Neural cell (in vitro differentiated cells): ENCODE data around the gene MYO3B. TPM values are rescaled to one million over a fixed set of nuclear protein-coding genes. Genes with fewer than 3 reads are reported as not detected.

Experiments used
- H2AFZ ChIP-seq: fragments of 200-600, 300-800 bp; sonication (generic), shearing (Covaris generic); 2 replicates; pipeline ENCODE4 v1.6.0; 2014; ENCODE audit warnings: low read depth, mild to moderate bottlenecking, antibody characterized with exemption, low read length, moderate library complexity
- H3F3A ChIP-seq: fragments of 200-600 bp; shearing (Covaris generic); 2 replicates; pipeline ENCODE4 v1.6.1; 2016; ENCODE audit warnings: mild to moderate bottlenecking, moderate library complexity, mixed read lengths, antibody characterized with exemption, low read length; ENCODE audit not compliant: insufficient read depth, poor library complexity, severe bottlenecking
- H3K27ac ChIP-seq: fragments of 200-600, 300-800 bp; sonication (generic), shearing (Covaris generic); 2 replicates; pipeline ENCODE4 v1.5.1; 2014; ENCODE audit warnings: mild to moderate bottlenecking, low read length, moderate library complexity
- H3K27me3 ChIP-seq: fragments of 300-800, 200-600 bp; sonication (generic), shearing (Covaris generic); 2 replicates; pipeline ENCODE4 v1.6.0; 2014; ENCODE audit warnings: mild to moderate bottlenecking, low read depth, low read length, moderate library complexity; ENCODE audit not compliant: insufficient read depth
- H3K36me3 ChIP-seq: fragments of 300-800, 200-600 bp; sonication (generic), shearing (Covaris generic); 2 replicates; pipeline ENCODE4 v1.5.1; 2014; ENCODE audit warnings: mild to moderate bottlenecking, antibody characterized with exemption, low read length, moderate library complexity; ENCODE audit not compliant: insufficient read depth
- H3K4me2 ChIP-seq: fragments of 300-800, 200-600 bp; sonication (generic), shearing (Covaris generic); 2 replicates; pipeline ENCODE4 v1.6.0; 2014; ENCODE audit warnings: mild to moderate bottlenecking, low read length
- H3K4me3 ChIP-seq: fragments of 300-800, 200-600 bp; sonication (generic), shearing (Covaris generic); 2 replicates; pipeline ENCODE4 v1.5.1; 2014; ENCODE audit warnings: mild to moderate bottlenecking, low read length, moderate library complexity
- H3K79me2 ChIP-seq: fragments of 200-600 bp; shearing (Covaris generic); replicated peaks from 2 replicates; pipeline ENCODE4 v1.6.0; 2014; ENCODE audit warnings: mild to moderate bottlenecking, low read length, moderate library complexity; ENCODE audit not compliant: insufficient read depth
- H3K9ac ChIP-seq: fragments of 300-800, 200-600 bp; sonication (generic), shearing (Covaris generic); 2 replicates; pipeline ENCODE4 v1.6.1; 2016; ENCODE audit warnings: mild to moderate bottlenecking, low read length, mixed read lengths
- H3K9me2 ChIP-seq: fragments of 200-600 bp; shearing (Covaris generic); 2 replicates; pipeline ENCODE4 v1.6.1; 2016; ENCODE audit warnings: mild to moderate bottlenecking, low read length, mixed read lengths; ENCODE audit not compliant: insufficient read depth
- H3K9me3 ChIP-seq: fragments of 200-600, 300-800 bp; sonication (generic), shearing (Covaris generic); 2 replicates; pipeline ENCODE4 v1.6.1; 2016; ENCODE audit warnings: mild to moderate bottlenecking, mixed run types, low read length, moderate library complexity, mixed read lengths
- H4K20me1 ChIP-seq: fragments of 200-600 bp; shearing (Covaris generic); 2 replicates; pipeline ENCODE4 v1.6.1; 2016; ENCODE audit warnings: mild to moderate bottlenecking, mixed run types; ENCODE audit not compliant: insufficient read depth
- CTCF ChIP-seq: fragments of 450-650 bp; IDR thresholded peaks from 2 replicates; pipeline ENCODE4 v1.5.1; 2014; ENCODE audit warnings: antibody characterized with exemption, mild to moderate bottlenecking, moderate library complexity; ENCODE audit not compliant: poor library complexity, severe bottlenecking
- EP300 ChIP-seq: fragments of 450-650 bp; conservative IDR thresholded peaks from 2 replicates; pipeline ENCODE4 v1.6.1; 2014; ENCODE audit warnings: antibody characterized with exemption, mild to moderate bottlenecking, moderate library complexity; ENCODE audit not compliant: poor library complexity, severe bottlenecking
- EZH2 ChIP-seq: fragments of 200-600, 300-800 bp; shearing (Covaris generic), sonication (generic); IDR thresholded peaks from 2 replicates; pipeline ENCODE4 v1.6.1; 2014; ENCODE audit warnings: antibody characterized with exemption, low read length, borderline replicate concordance, mild to moderate bottlenecking; ENCODE audit not compliant: insufficient read depth, poor library complexity, severe bottlenecking
- MXI1 ChIP-seq: fragments of 450-650 bp; conservative IDR thresholded peaks from 2 replicates; pipeline ENCODE4 v1.6.1; 2014; ENCODE audit warnings: antibody characterized with exemption, mild to moderate bottlenecking; ENCODE audit not compliant: poor library complexity, severe bottlenecking
- POLR2AphosphoS5 ChIP-seq: IDR thresholded peaks from 2 replicates; pipeline ENCODE4 v1.6.1; 2012
- RAD21 ChIP-seq: fragments of 450-650 bp; conservative IDR thresholded peaks from 2 replicates; pipeline ENCODE4 v1.6.1; 2014; ENCODE audit warnings: antibody characterized with exemption, mild to moderate bottlenecking, moderate library complexity
- REST ChIP-seq: IDR thresholded peaks from 2 replicates; pipeline ENCODE4 v1.6.1; 2012; ENCODE audit warnings: borderline replicate concordance
- SMC3 ChIP-seq: fragments of 450-650 bp; conservative IDR thresholded peaks from 2 replicates; pipeline ENCODE4 v1.6.1; 2014; ENCODE audit warnings: antibody characterized with exemption, mild to moderate bottlenecking, moderate library complexity; ENCODE audit not compliant: poor library complexity
- TAF1 ChIP-seq: IDR thresholded peaks from 2 replicates; pipeline ENCODE4 v1.6.1; 2012; ENCODE audit warnings: low read depth
- polyA plus RNA-seq: library from polyadenylated mRNA; depleted of rRNA; stranded (reverse); fragments of >200 nt; gene quantifications from 2 replicates; pipeline ENCODE4 v1.2.3, GENCODE V29; 2014

MYO3B gene
- polyA plus RNA-seq, 1 donor from 2014 or later, result 0.11 TPM

- no peak overlapping the region for H3K4me3 ChIP-seq
- H3K9me3 ChIP-seq, result no peaks in the 10 kb centered on the region
- H3K9ac ChIP-seq, result no peak overlapping the region
- no peak overlapping the region for H2AFZ ChIP-seq
- TF ChIP-seq EP300 (no peak), CTCF (no peak), SMC3 (no peak), POLR2AphosphoS5 (no peak), EZH2 (no peak), RAD21 (no peak), TAF1 (no peak), REST (no peak), MXI1 (no peak)
- H3K79me2 ChIP-seq, result no peaks in the 10 kb centered on the region
- H3K9me2 ChIP-seq, result no peaks in the 10 kb centered on the region
- H3K36me3 ChIP-seq, result no peaks in the 10 kb centered on the region
- no peaks in the 10 kb centered on the region for H4K20me1 ChIP-seq
- no peak overlapping the region for H3K4me2 ChIP-seq
- no peaks in the 10 kb centered on the region for H3K27me3 ChIP-seq
- no peak overlapping the region for H3K27ac ChIP-seq
- H3F3A ChIP-seq, result no peaks in the 10 kb centered on the region
Measured at GRCh38 chr2:170477630-170478029, 299.7 kb downstream of the MYO3B start.

- Histone ChIP-seq H3K36me3 (no peaks in the 10 kb centered on the region), H3K27me3 (no peaks in the 10 kb centered on the region), H3K9me3 (no peaks in the 10 kb centered on the region), H2AFZ (no peak overlapping the region), H3K27ac (no peak overlapping the region), H4K20me1 (no peaks in the 10 kb centered on the region), H3K4me2 (no peak overlapping the region), H3K9me2 (no peaks in the 10 kb centered on the region), H3K4me3 (no peak overlapping the region), H3K79me2 (no peaks in the 10 kb centered on the region), H3K9ac (no peak overlapping the region), H3F3A (no peaks in the 10 kb centered on the region)
- TF ChIP-seq MXI1 (no peak), EZH2 (no peak), REST (no peak), RAD21 (no peak), TAF1 (no peak), CTCF (no peak), EP300 (no peak), POLR2AphosphoS5 (no peak), SMC3 (no peak)
Measured at GRCh38 chr2:170481201-170481600, 303.3 kb downstream of the MYO3B start.
